GM06990 (cell line): ENCODE measurements around the gene WIPF2.
A peak's percentile ranks its signal among the peaks of the same experiment; 100 is the strongest.

Experiments
- DNase-seq: peaks from one replicate; pipeline ENCODE4 v3.0.0-alpha.2; 2011; ENCODE audit not compliant: insufficient read length; ENCODE audit errors: extremely low read depth
- H3K27me3 ChIP-seq: replicated peaks from 2 replicates; pipeline ENCODE4 v1.6.0; 2011; ENCODE audit warnings: low read length; ENCODE audit not compliant: control insufficient read depth, insufficient read depth
- H3K36me3 ChIP-seq: 2 replicates; pipeline ENCODE4 v1.5.1; 2011; ENCODE audit warnings: low read length; ENCODE audit not compliant: control insufficient read depth, insufficient read depth
- H3K4me3 ChIP-seq: replicated peaks from 2 replicates; pipeline ENCODE4 v1.5.1; 2011; ENCODE audit warnings: low read depth, mild to moderate bottlenecking, control low read depth, low read length
- TF ChIP-seq, protein P1 (sequence below): IDR thresholded peaks from 2 replicates; pipeline ENCODE4 v1.5.1; 2011; ENCODE audit warnings: low read length, control low read depth, mild to moderate bottlenecking, inconsistent platforms; ENCODE audit not compliant: insufficient read depth, poor library complexity, severe bottlenecking

WIPF2 gene

DNA sequence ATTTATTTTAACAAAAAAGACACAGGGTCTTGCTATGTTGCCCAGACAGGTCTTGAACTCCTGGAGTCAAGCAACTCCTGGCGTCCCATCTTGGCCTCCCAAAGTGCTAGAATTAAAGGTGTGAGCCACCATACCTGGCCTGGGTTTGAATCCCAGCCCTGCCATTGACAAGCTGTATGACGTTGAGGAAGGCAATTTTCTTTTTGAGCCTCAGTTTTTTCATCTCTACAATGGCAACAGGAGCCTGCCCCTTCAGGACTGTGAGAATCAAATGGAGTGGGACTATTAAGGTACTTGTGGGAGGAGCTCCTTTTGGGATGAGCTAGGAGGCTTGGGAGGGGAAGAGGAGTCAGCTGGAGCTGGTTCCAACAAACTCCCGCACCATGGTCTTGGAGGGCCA lies 96.1 kb downstream of the WIPF2 start:
- TF ChIP-seq, protein P1, sequence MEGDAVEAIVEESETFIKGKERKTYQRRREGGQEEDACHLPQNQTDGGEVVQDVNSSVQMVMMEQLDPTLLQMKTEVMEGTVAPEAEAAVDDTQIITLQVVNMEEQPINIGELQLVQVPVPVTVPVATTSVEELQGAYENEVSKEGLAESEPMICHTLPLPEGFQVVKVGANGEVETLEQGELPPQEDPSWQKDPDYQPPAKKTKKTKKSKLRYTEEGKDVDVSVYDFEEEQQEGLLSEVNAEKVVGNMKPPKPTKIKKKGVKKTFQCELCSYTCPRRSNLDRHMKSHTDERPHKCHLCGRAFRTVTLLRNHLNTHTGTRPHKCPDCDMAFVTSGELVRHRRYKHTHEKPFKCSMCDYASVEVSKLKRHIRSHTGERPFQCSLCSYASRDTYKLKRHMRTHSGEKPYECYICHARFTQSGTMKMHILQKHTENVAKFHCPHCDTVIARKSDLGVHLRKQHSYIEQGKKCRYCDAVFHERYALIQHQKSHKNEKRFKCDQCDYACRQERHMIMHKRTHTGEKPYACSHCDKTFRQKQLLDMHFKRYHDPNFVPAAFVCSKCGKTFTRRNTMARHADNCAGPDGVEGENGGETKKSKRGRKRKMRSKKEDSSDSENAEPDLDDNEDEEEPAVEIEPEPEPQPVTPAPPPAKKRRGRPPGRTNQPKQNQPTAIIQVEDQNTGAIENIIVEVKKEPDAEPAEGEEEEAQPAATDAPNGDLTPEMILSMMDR = no peak
- H3K36me3 ChIP-seq = no peaks in the 10 kb centered on the region
- H3K4me3 ChIP-seq = no peak overlapping the region
- H3K27me3 ChIP-seq = no peaks in the 10 kb centered on the region
- DNase-seq = no peak

DNA sequence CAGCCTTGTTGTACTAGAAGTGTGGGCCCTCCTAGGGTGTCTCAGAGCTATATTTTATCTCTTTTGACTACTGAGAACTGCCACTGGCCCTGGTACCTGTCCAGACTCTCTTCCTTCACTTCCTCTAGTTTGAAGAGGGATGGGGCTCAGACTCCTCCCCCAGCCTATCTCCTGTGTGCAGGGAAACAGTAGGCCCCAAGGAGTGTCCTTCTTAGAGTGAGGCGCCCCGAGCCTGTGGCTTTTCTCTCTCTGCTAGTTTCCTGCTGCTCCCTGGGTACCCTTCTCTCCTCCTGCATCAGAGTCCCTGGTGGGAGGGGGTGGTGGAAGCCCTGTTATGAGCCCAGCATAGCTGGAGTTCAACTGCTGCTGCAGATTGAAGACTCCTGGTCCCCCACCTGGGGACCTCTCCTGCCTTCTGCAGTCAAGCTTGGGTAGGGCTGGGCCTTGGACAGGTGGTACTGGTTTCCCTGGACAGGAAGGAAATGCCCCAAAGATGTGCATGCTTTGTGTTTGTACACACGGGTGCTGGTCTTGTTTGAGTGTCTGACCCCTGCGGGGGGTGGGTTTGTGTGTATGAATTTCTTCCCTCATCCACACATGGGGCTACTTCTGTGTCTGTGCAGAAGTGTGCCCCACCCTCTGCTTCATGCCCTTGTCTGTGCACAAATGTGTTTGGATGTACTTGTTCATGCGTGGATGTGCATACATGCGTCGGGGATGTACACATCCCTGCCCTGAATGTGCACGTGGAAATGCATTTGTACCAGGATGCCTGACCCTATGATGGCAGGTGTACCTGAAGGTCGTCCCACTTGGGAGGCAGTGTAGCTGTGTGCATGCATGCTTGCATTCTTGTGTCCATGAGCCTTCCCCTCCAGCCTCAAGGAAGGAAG lies 96.8 kb downstream of the WIPF2 start:
- Histone ChIP-seq H3K27me3 (no peaks in the 10 kb centered on the region), H3K4me3 (no peak overlapping the region)

DNA sequence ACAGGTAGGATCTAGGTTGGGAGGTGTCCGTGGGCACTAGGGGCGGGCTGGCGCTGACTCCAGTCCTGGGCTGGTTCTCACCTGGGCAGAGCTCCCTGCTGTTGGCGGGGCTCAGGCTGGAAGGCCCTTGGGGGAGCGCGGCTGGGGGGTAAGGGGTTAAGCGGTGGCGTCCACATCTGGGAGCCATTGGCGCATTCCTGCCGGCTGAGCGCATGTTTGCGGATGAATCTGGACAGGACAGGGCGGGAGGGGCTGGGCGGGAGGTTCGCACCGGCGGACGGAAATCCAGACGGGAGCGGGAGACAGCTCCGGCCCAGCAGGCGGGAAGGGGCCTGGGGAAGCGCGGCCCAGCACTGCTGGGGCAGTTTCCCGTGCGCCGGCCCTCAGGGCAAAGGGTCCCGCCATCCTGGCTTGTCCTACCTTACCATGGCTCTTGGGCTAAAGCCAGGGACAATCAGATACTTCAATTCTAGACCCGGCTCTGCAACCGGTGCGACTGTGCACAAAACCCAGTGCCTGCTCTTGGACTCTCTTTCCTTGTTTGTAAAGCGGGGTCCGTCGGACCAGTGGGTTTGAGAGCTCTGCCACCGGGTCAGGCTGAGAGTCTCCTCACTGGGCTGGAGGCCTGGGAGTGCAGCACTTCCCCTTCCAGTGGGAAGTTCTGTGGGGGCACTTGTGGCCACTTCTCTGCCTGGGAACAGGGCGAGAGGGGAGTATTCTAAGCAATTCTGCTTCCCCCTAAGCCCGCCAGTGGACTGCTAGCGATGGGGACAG lies 97.7 kb downstream of the WIPF2 start:
- no peaks in the 10 kb centered on the region for H3K36me3 ChIP-seq
- H3K27me3 ChIP-seq = no peaks in the 10 kb centered on the region
- TF ChIP-seq, protein P1 = no peak
- no peak for DNase-seq
- no peak overlapping the region for H3K4me3 ChIP-seq

More for the DNA sequence above, 96.8 kb downstream of the WIPF2 start:
- no peak for DNase-seq
- H3K36me3 ChIP-seq = no peaks in the 10 kb centered on the region
- TF ChIP-seq, protein P1 = no peak

DNA sequence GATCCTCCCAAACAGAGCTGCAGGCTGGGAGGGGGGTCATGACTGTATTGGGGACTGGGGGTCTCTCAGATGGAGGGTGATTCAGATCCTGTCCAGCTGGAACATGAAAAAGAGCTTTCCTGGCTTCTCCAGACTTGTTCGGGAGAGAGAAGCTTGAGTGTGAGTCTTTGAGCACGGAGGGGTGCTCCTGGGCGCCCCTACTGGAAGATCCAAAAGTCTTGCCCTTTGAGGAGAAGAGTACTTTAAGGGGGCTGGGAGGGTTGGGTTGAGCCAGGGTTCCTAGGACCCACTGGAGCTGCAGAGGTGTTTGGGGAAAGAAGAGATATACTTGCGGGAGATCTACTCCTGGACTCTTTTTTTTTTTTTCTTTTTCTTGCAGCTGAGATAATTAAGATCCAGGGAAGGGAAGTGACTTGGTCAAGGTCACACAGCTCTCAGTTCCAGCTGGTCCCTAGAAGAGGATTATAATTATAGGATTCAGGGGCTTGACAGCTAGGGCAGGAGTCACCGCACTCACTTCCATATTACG lies 98.3 kb downstream of the WIPF2 start:
- no peak for DNase-seq
- Histone ChIP-seq H3K36me3 (no peaks in the 10 kb centered on the region), H3K4me3 (peak overlapping the region; percentile 66), H3K27me3 (no peaks in the 10 kb centered on the region)
- TF ChIP-seq, protein P1 = peak; percentile 91

DNA sequence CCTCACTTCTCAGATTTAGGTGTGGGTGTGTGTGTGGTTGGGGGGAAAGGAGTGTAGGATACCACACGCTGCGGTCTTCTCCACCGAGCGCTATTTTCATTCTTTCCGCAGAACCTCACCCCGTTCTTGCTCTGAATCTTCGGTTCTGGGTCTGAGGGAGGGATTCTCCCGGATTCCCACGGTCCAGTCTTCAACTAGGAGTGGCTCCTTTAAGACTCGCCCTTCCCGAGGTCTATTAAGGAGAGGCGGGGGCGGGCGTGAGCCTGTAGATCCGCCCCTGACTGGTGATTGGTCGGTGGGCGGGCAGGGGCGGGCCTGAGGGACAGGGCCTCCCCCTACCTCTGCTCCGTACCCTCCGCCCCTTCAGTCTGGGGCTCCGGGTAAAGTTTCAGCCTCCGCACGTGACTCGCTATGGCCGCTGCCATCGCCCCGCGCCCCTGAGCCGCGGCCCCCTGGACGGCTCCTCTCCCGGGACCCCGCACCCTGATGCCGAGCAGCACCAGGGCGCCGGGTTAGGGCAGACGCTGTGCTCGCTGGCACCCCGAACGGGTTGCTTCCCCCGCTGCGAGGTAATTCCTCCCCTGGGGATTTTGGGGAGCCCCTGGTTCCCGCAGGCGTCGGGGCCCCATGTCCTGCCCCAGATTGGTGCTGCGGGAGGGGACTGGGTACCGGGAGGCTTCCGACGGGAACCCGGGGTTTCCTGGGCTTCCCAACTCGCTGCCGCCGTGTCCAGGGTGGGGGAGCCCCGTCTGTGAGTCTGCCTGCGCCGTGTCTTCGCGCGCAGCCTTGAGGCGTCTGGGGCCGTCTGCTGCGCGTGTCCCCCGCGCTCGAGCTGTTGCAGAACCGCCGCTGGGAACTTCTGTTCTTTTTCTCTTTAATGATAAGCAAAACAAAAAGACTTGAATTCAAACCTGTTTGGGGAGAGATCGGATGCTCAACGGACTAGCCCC lies 99.1 kb downstream of the WIPF2 start:
- H3K27me3 ChIP-seq = no peaks in the 10 kb centered on the region

More for the DNA sequence above, 99.1 kb downstream of the WIPF2 start:
- DNase-seq = peak; percentile 92
- TF ChIP-seq, protein P1 = no peak
- Histone ChIP-seq H3K4me3 (peak overlapping the region; percentile 86), H3K36me3 (no peaks in the 10 kb centered on the region)
